Medulla oblongata (tissue), 1 donor: ENCODE results near the gene MITF.

Experiments used
- DNase-seq: peaks from one replicate; pipeline ENCODE4 v3.0.0-alpha.2; 2015; ENCODE audit errors: extremely low spot score

Gene MITF

GRCh38 chr3:69725994-69726571, 13.2 kb upstream of the MITF start:
- DNase-seq: no peak

GRCh38 chr3:69729147-69729919, 9.9 kb upstream of the MITF start:
- DNase-seq: no peak

- DNase-seq: no peak
These were observed 8.2 kb upstream of the MITF start for GRCh38 chr3:69731080-69731479.

GRCh38 chr3:69735893-69736292, 3.4 kb upstream of the MITF start:
- no peak for DNase-seq

- DNase-seq: no peak
These were observed 1.9 kb upstream of the MITF start for GRCh38 chr3:69737392-69737791.

GRCh38 chr3:69738315-69738714, 949 bp upstream of the MITF start:
- DNase-seq: peak; percentile 48

- DNase-seq: no peak
These were observed 433 bp upstream of the MITF start for GRCh38 chr3:69738859-69739203.

- peak; percentile 39 for DNase-seq
These were observed 1.1 kb downstream of the MITF start for GRCh38 chr3:69740103-69741021.

- peak; percentile 44 for DNase-seq
These were observed 1.9 kb downstream of the MITF start for GRCh38 chr3:69741032-69741767.

GRCh38 chr3:69742391-69742790, 3.1 kb downstream of the MITF start:
- no peak for DNase-seq

GRCh38 chr3:69743975-69744906, 5.0 kb downstream of the MITF start:
- DNase-seq: no peak

GRCh38 chr3:69745505-69745904, 6.2 kb downstream of the MITF start:
- no peak for DNase-seq

- peak; percentile 26 for DNase-seq
These were observed 6.9 kb downstream of the MITF start for GRCh38 chr3:69746119-69746518.

- DNase-seq: peak; percentile 68
These were observed 8.4 kb downstream of the MITF start for GRCh38 chr3:69747511-69748258.

GRCh38 chr3:69748503-69748902, 9.2 kb downstream of the MITF start:
- DNase-seq: no peak

GRCh38 chr3:69749461-69749860, 10.2 kb downstream of the MITF start:
- no peak for DNase-seq

GRCh38 chr3:69750549-69750948, 11.3 kb downstream of the MITF start:
- DNase-seq: no peak

GRCh38 chr3:69751074-69751476, 11.8 kb downstream of the MITF start:
- DNase-seq: no peak

GRCh38 chr3:69752241-69752640, 13.0 kb downstream of the MITF start:
- peak; percentile 47 for DNase-seq

- no peak for DNase-seq
These were observed 14.0 kb downstream of the MITF start for GRCh38 chr3:69753179-69753775.
